OCI-LY3 (cell line): ENCODE results near the gene DIPK2A.

Experiments used
- H2AFZ ChIP-seq: fragments of 200-600, 300-600 bp; shearing (Covaris generic); 2 replicates; pipeline ENCODE4 v1.6.0; 2014; ENCODE audit warnings: antibody characterized with exemption, low read depth, low read length
- H3K27ac ChIP-seq: fragments of 200-600, 300-600 bp; sonication (generic); 2 replicates; pipeline ENCODE4 v1.5.1; 2014; ENCODE audit warnings: mild to moderate bottlenecking, low read length, moderate library complexity, mixed read lengths
- H3K27me3 ChIP-seq: fragments of 200-600, 300-600 bp; sonication (generic); 2 replicates; pipeline ENCODE4 v1.6.1; 2014; ENCODE audit warnings: low read depth, low read length, mixed read lengths
- H3K36me3 ChIP-seq: fragments of 200-600, 300-600 bp; sonication (generic); replicated peaks from 2 replicates; pipeline ENCODE3; 2014; ENCODE audit warnings: low read depth, low read length, mixed read lengths
- H3K4me1 ChIP-seq: fragments of 300-600, 200-600 bp; sonication (generic); 2 replicates; pipeline ENCODE4 v1.6.1; 2014; ENCODE audit warnings: low read length, mixed read lengths
- H3K4me2 ChIP-seq: fragments of 200-600, 300-600 bp; sonication (generic); 2 replicates; pipeline ENCODE4 v1.6.1; 2014; ENCODE audit warnings: low read length, mixed read lengths
- H3K4me3 ChIP-seq: fragments of 300-600, 200-600 bp; sonication (generic); 2 replicates; pipeline ENCODE4 v1.5.1; 2014; ENCODE audit warnings: antibody characterized with exemption, mild to moderate bottlenecking, low read length, moderate library complexity
- H3K79me2 ChIP-seq: fragments of 300-600, 200-600 bp; shearing (Covaris generic); 2 replicates; pipeline ENCODE4 v1.6.1; 2014; ENCODE audit warnings: mild to moderate bottlenecking, low read length, mixed read lengths
- H3K9ac ChIP-seq: fragments of 300-600, 200-600 bp; shearing (Covaris generic); 2 replicates; pipeline ENCODE4 v1.6.0; 2014; ENCODE audit warnings: mild to moderate bottlenecking, low read length, moderate library complexity
- H3K9me3 ChIP-seq: fragments of 200-600, 300-600 bp; shearing (Covaris generic); 2 replicates; pipeline ENCODE4 v1.6.1; 2014; ENCODE audit warnings: low read length, mixed read lengths; ENCODE audit not compliant: insufficient read depth
- H4K20me1 ChIP-seq: fragments of 200-600, 300-600 bp; sonication (generic); 2 replicates; pipeline ENCODE4 v1.6.1; 2016; ENCODE audit warnings: low read length, mixed read lengths; ENCODE audit not compliant: insufficient read depth
- EZH2phosphoT487 ChIP-seq: fragments of 200-600 bp; shearing (Covaris generic); IDR thresholded peaks from 2 replicates; pipeline ENCODE4 v1.6.1; 2018; ENCODE audit warnings: antibody characterized with exemption, mixed run types, low read depth
- TF ChIP-seq, protein P1 (sequence below): fragments of 200-600, 300-600 bp; sonication (generic); IDR thresholded peaks from 2 replicates; pipeline ENCODE4 v1.5.1; 2014; ENCODE audit warnings: antibody characterized with exemption, low read length, low read depth

Gene DIPK2A

DNA sequence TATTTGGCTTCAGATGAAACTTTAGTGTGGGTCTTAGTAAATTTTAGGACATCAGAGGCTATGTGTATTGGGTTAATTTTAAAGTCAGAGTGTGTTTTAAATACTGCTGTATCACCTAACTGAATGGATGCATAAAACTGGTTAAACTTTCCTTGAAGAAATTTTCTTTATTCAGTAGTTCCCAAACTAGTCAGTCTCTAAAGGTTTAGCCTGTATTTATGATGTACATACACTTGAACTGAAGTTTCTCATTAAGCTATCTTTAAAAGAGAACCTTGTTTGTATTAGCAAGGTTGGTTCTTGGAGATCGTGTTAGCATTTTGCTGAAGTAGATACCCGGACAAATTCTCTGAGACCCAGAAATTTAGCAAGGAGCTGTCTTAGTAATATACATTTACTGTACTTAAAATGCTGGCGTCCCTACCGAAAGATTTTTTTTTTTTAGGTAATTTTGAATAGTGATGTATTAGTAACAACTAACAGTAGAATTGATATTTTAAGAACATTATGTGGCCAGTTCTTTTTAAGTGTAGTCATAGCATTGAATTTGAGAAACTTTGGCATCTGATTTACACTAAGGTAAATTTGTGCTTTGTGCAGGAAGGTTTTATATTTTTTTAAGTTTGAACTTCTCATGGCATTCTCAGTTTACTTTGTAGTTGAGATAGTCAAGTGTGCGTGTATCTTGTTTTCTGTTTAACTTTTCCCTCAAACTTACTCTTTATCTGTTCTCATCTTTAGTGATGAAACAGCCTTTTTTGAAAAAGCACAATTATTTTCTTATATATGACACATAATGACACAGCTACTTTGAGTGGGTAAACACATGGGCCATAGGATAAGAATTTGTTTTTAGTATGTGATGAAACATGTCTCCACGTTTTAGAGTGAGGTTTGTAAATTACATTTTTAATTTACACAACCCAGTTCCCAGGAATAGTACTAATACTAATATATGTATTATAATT lies 2.9 kb downstream of the DIPK2A start:
- Histone ChIP-seq H2AFZ (no peak overlapping the region), H3K9ac (peak overlapping the region; percentile 98), H4K20me1 (peaks cover 48% of the 10 kb centered on the region), H3K9me3 (no peaks in the 10 kb centered on the region), H3K36me3 (peaks cover 3% of the 10 kb centered on the region), H3K4me3 (peak overlapping the region; percentile 97), H3K27me3 (no peaks in the 10 kb centered on the region), H3K4me2 (peak overlapping the region; percentile 79), H3K79me2 (peaks cover 76% of the 10 kb centered on the region), H3K4me1 (peaks cover 43% of the 10 kb centered on the region), H3K27ac (peak overlapping the region; percentile 95)
- TF ChIP-seq, protein P1, sequence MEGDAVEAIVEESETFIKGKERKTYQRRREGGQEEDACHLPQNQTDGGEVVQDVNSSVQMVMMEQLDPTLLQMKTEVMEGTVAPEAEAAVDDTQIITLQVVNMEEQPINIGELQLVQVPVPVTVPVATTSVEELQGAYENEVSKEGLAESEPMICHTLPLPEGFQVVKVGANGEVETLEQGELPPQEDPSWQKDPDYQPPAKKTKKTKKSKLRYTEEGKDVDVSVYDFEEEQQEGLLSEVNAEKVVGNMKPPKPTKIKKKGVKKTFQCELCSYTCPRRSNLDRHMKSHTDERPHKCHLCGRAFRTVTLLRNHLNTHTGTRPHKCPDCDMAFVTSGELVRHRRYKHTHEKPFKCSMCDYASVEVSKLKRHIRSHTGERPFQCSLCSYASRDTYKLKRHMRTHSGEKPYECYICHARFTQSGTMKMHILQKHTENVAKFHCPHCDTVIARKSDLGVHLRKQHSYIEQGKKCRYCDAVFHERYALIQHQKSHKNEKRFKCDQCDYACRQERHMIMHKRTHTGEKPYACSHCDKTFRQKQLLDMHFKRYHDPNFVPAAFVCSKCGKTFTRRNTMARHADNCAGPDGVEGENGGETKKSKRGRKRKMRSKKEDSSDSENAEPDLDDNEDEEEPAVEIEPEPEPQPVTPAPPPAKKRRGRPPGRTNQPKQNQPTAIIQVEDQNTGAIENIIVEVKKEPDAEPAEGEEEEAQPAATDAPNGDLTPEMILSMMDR, result no peak
- no peak for TF ChIP-seq EZH2phosphoT487

DNA sequence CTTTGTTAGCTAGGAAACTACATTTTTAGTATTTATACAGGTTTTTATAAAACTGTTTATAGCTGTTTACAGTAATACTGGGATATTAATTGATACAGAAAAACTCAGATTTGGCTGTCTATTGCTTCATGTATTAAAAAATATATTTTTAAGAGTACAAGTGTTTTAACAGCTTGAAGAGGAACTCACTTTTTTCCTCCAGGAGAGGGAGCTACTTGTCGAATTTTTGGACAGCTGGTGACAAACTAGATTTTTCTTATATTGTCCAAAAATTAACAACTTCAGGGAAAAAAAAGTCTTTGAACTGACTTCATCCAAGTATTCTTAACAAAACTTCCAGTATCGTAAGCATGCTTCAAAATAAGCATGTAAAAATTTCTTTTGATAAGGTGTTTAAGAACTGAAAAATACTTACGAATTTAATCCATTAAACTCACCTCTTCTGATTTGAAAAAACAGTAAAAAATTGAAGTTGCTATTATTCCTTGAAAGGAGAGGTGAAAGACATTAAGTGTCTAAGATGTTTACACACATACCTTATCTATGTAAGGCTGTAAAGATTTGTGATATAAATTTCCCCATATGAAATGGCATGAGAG lies 4.0 kb downstream of the DIPK2A start:
- TF ChIP-seq, protein P1, result peak; percentile 77
- no peak for TF ChIP-seq EZH2phosphoT487
- H2AFZ ChIP-seq, result no peak overlapping the region
- H3K36me3 ChIP-seq, result peaks cover 7% of the 10 kb centered on the region
- H4K20me1 ChIP-seq, result peaks cover 58% of the 10 kb centered on the region
- peaks cover 37% of the 10 kb centered on the region for H3K4me1 ChIP-seq
- H3K4me3 ChIP-seq, result peak overlapping the region; percentile 97
- H3K4me2 ChIP-seq, result peak overlapping the region; percentile 79
- H3K27me3 ChIP-seq, result no peaks in the 10 kb centered on the region
- H3K79me2 ChIP-seq, result peaks cover 87% of the 10 kb centered on the region
- H3K9ac ChIP-seq, result peak overlapping the region; percentile 98
- no peaks in the 10 kb centered on the region for H3K9me3 ChIP-seq
- peak overlapping the region; percentile 95 for H3K27ac ChIP-seq

DNA sequence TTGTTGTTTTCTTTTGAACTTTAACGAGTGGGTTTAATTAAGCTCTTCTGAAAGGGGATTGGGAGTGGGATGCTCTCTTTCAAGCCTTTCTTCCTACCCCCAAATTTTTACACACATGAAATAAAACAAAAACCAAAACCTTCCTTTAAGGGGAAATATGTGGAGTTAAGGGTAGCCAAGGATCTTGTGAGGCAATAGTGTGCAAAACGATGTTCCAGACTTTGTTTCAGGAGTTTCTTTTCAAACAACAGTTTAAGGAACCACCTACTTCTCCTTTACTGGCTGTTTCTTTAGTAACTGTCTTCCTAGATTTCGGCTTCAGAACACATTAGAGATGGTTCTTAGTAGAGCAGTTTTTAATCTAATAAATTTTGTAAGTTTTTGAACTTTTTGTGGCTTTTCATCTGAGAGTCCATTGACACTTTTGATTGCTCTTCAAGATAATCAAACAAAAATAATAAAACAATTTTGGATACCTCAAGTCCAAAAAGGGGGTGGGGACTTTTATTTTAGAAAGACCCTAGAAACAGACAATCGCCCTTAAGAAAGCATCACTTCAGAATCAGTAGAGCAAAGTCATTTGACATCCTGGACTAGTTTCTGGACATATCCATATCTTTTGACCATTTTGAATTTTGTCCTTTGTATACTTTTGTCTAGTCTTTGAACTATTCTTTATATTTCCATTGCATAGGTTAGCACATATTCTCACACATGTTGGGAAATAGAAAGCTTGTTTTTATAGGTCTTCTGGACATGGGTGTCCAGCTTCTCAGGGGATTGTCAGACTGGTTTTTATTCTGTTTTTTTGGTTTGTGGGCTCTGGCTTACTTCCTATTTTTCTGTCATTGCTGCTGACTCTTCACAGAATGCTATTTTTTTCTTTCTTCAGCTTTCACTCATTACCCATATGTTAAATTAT lies 6.0 kb downstream of the DIPK2A start:
- TF ChIP-seq, protein P1, result no peak
- TF ChIP-seq EZH2phosphoT487, result no peak
- H2AFZ ChIP-seq, result no peak overlapping the region
- H3K79me2 ChIP-seq, result peaks cover 100% of the 10 kb centered on the region
- H3K9ac ChIP-seq, result peak overlapping the region; percentile 98
- H4K20me1 ChIP-seq, result peaks cover 75% of the 10 kb centered on the region
- no peaks in the 10 kb centered on the region for H3K9me3 ChIP-seq
- peaks cover 37% of the 10 kb centered on the region for H3K4me1 ChIP-seq
- H3K36me3 ChIP-seq, result peaks cover 20% of the 10 kb centered on the region
- peak overlapping the region; percentile 79 for H3K4me2 ChIP-seq
- H3K27ac ChIP-seq, result peak overlapping the region; percentile 95
- peak overlapping the region; percentile 97 for H3K4me3 ChIP-seq
- H3K27me3 ChIP-seq, result no peaks in the 10 kb centered on the region
